NCI-H774 (cell line): ENCODE data around the gene EMP3.

Experiments used
- DNase-seq: peaks from one replicate; lab custom pipeline; 2025; lab: John Stamatoyannopoulos, UW

The EMP3 gene

DNA sequence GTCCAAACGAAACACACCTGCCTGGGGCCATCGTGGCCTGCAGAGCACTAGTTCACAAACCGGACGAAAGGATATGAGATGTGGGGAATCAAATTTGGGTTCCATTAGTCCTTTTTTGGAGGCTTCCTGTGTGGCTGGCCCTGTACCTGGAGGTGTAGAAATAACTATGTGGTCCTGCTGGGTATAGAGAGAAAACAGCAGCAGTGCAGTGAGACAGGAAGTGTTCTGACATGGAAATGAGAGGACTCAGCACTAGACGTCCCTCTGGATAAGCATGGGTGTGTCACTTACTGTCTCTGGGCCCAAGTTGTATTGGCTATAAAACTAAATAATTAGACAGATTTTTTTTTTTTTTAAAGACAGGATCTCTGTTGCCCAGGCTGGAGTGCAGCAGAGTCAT is 53.7 kb downstream of the EMP3 start:
- DNase-seq: no peak
